CD14-positive monocyte (primary cell): Measurements from ENCODE around the gene NEK2. TPM values are rescaled to one million over a fixed set of nuclear protein-coding genes. Genes with fewer than 3 reads are reported as not detected.

ENCODE experiments used
- DNase-seq, 3 donors: peaks; one replicate each; pipeline ENCODE4 v3.0.0-alpha.2; 2011 to 2022
- H2AFZ ChIP-seq: 2 replicates; pipeline ENCODE4 v1.6.0; 2012; ENCODE audit warnings: mild to moderate bottlenecking, low read depth, low read length, inconsistent platforms; ENCODE audit not compliant: insufficient read depth, poor library complexity, severe bottlenecking
- H3K27ac ChIP-seq, 2 donors: 1 replicate in 1 of 2; 2 replicates in 1 of 2; pipeline ENCODE4 v1.5.1; 2012 to 2013; ENCODE audit warnings: low read length in 2 of 2, control low read depth in 1 of 2, inconsistent platforms in 1 of 2, low read depth in 1 of 2, mild to moderate bottlenecking in 1 of 2
- H3K27me3 ChIP-seq, 2 donors: one replicate each; pipeline versions ENCODE4 v1.6.0 to v1.6.1; 2011 to 2013; ENCODE audit warnings: low read length in 2 of 2; ENCODE audit not compliant: control insufficient read depth in 2 of 2, insufficient read depth in 2 of 2
- H3K36me3 ChIP-seq, 2 donors: replicated peaks in 1 of 2; 1 replicate in 1 of 2; 2 replicates in 1 of 2; pipeline versions ENCODE4 v1.5.1 to v1.6.1; 2012 to 2013; ENCODE audit warnings: low read length in 2 of 2, control low read depth in 1 of 2, inconsistent platforms in 1 of 2, mild to moderate bottlenecking in 1 of 2; ENCODE audit not compliant: insufficient read depth in 2 of 2, control insufficient read depth in 1 of 2
- H3K4me1 ChIP-seq, 2 donors: 1 replicate in 1 of 2; 2 replicates in 1 of 2; pipeline versions ENCODE4 v1.5.1 to v1.6.1; 2012 to 2013; ENCODE audit warnings: low read length in 2 of 2, control low read depth in 1 of 2, inconsistent platforms in 1 of 2, mild to moderate bottlenecking in 1 of 2, moderate library complexity in 1 of 2; ENCODE audit not compliant: insufficient read depth in 2 of 2, control insufficient read depth in 1 of 2
- H3K4me2 ChIP-seq: replicated peaks from 2 replicates; pipeline ENCODE3; 2012; ENCODE audit warnings: low read length, moderate library complexity, mild to moderate bottlenecking; ENCODE audit not compliant: poor library complexity, severe bottlenecking; ENCODE audit errors: extremely low read depth
- H3K4me3 ChIP-seq, 3 experiments: fragments of 200-600 bp in 1 of 3; sonication (generic) in 1 of 3; replicated peaks in 1 of 3; 1 replicate in 2 of 3; 2 replicates in 1 of 3; pipeline ENCODE4 v1.5.1; 2011 to 2013; ENCODE audit warnings: low read length in 3 of 3, mild to moderate bottlenecking in 3 of 3, control low read depth in 2 of 3, low read depth in 2 of 3, inconsistent platforms in 1 of 3, moderate library complexity in 1 of 3
- H3K79me2 ChIP-seq: 2 replicates; pipeline ENCODE4 v1.6.0; 2012; ENCODE audit warnings: mild to moderate bottlenecking, control low read depth, inconsistent platforms, low read length, moderate library complexity; ENCODE audit not compliant: insufficient read depth
- H3K9ac ChIP-seq: 2 replicates; pipeline ENCODE4 v1.6.0; 2017; ENCODE audit warnings: low read length, mild to moderate bottlenecking; ENCODE audit not compliant: insufficient read depth, poor library complexity, severe bottlenecking
- H3K9me3 ChIP-seq, 2 donors: replicated peaks in 1 of 2; 1 replicate in 1 of 2; 2 replicates in 1 of 2; pipeline versions ENCODE4 v1.5.1 to v1.6.1; 2012 to 2013; ENCODE audit warnings: low read length in 2 of 2, control low read depth in 1 of 2; ENCODE audit not compliant: control insufficient read depth in 1 of 2, insufficient read depth in 1 of 2
- H4K20me1 ChIP-seq: 2 replicates; pipeline ENCODE4 v1.6.0; 2012; ENCODE audit warnings: mild to moderate bottlenecking, low read length, control low read depth, moderate library complexity; ENCODE audit not compliant: insufficient read depth
- H3K27ac Mint-ChIP-seq, 7 donors: one replicate each; pipeline ENCODE4 v1.8.0; 2020; ENCODE audit warnings: mild to moderate bottlenecking in 7 of 7, mixed read lengths in 7 of 7, moderate library complexity in 6 of 7, inconsistent platforms in 2 of 7
- H3K27me3 Mint-ChIP-seq, 3 donors: one replicate each; pipeline ENCODE4 v1.8.0; 2021 to 2022; ENCODE audit warnings: low read depth in 3 of 3, mild to moderate bottlenecking in 3 of 3, mixed read lengths in 3 of 3, moderate library complexity in 3 of 3, inconsistent platforms in 1 of 3
- H3K36me3 Mint-ChIP-seq, 2 donors: one replicate each; pipeline ENCODE4 v1.8.0; 2020; ENCODE audit warnings: mixed read lengths in 2 of 2, inconsistent platforms in 1 of 2, mild to moderate bottlenecking in 1 of 2
- H3K4me1 Mint-ChIP-seq: one replicate; pipeline ENCODE4 v1.8.0; 2020; ENCODE audit warnings: mild to moderate bottlenecking, mixed read lengths
- H3K4me3 Mint-ChIP-seq, 2 donors: one replicate each; pipeline ENCODE4 v1.8.0; 2020; ENCODE audit warnings: mild to moderate bottlenecking in 2 of 2, mixed read lengths in 2 of 2, moderate library complexity in 1 of 2
- H3K9me3 Mint-ChIP-seq, 7 donors: one replicate each; pipeline ENCODE4 v1.8.0; 2020 to 2022; ENCODE audit warnings: mixed read lengths in 7 of 7, mild to moderate bottlenecking in 6 of 7, moderate library complexity in 6 of 7, inconsistent platforms in 2 of 7
- WGBS: methylation state at CpG from one replicate; pipeline ENCODE4 v1.1.5; 2013; ENCODE audit warnings: missing lambda C conversion rate; ENCODE audit not compliant: insufficient coverage; 5-methylcytosine and 5-hydroxymethylcytosine counted together
- intact Hi-C, 2 donors: fragments of 100-400 bp; cut with micrococcal nuclease; formaldehyde crosslinking; loops; one replicate each; pipeline versions ENCODE4 v1.15.0 to v1.15.1; 2023
- polyA plus RNA-seq, 3 donors: library from polyadenylated mRNA; depleted of rRNA in 1 of 3; unstranded in 2 of 3; stranded (reverse) in 1 of 3; fragments of 300-500 nt in 2 of 3; fragments of >200 nt in 1 of 3; fragmentation: Illumina TruSeq in 2 of 3; gene quantifications; 1 replicate in 2 of 3; 2 replicates in 1 of 3; pipeline ENCODE4 v1.2.3, GENCODE V29; 2012 to 2021
- TF ChIP-seq, protein P1 (sequence below): fragments of 200-600 bp; IDR thresholded peaks from one replicate; pipeline ENCODE4 v1.8.0; 2022; ENCODE audit warnings: antibody characterized with exemption, mild to moderate bottlenecking

Gene NEK2
- polyA plus RNA-seq, 3 donors: not detected

DNA sequence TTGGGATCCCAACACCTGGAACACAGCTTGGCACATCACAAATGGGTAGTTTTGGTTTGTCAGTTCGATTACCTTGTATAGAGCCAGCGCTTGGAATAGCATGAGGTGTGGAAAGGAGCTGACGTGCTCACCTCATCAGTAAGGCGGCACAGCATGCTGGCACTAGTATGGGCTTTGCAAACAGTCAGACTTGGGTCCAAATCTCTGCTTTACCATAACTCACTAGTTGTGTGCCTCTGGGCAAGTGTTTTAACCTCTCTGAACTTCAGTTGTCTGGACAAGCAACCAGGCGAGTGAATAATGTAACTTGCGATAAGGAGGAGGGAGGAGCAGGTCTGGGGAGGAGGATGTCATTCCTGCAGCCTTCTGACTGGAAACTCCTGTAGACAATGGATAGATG, 26.3 kb upstream of the NEK2 start:
- H3K79me2 ChIP-seq: no peaks in the 10 kb centered on the region
- H3K36me3 ChIP-seq: no peaks in the 10 kb centered on the region
- H3K9ac ChIP-seq: no peak overlapping the region
- no peak overlapping the region for H2AFZ ChIP-seq
- H3K27ac Mint-ChIP-seq: peak overlapping the region in 1 of 7 donors; percentile 12
- peak overlapping the region in 1 of 2 donors; percentile 25 for H3K4me3 Mint-ChIP-seq
- peaks cover 4 to 15% of the 10 kb centered on the region in 2 donors for H3K4me1 ChIP-seq
- no peaks in the 10 kb centered on the region for H3K27me3 ChIP-seq
- peaks cover 7 to 16% (median 8%) of the 10 kb centered on the region in 3 donors for H3K27me3 Mint-ChIP-seq
- H3K4me1 Mint-ChIP-seq: peaks cover 14% of the 10 kb centered on the region
- intact Hi-C loops: no loop called here
- WGBS: 97% methylated on average over 5 of the region's 6 CpGs
- DNase-seq: no peak
- no peak overlapping the region for H3K4me2 ChIP-seq
- H3K27ac ChIP-seq: no peak overlapping the region
- TF ChIP-seq, protein P1, sequence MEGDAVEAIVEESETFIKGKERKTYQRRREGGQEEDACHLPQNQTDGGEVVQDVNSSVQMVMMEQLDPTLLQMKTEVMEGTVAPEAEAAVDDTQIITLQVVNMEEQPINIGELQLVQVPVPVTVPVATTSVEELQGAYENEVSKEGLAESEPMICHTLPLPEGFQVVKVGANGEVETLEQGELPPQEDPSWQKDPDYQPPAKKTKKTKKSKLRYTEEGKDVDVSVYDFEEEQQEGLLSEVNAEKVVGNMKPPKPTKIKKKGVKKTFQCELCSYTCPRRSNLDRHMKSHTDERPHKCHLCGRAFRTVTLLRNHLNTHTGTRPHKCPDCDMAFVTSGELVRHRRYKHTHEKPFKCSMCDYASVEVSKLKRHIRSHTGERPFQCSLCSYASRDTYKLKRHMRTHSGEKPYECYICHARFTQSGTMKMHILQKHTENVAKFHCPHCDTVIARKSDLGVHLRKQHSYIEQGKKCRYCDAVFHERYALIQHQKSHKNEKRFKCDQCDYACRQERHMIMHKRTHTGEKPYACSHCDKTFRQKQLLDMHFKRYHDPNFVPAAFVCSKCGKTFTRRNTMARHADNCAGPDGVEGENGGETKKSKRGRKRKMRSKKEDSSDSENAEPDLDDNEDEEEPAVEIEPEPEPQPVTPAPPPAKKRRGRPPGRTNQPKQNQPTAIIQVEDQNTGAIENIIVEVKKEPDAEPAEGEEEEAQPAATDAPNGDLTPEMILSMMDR: no peak
- H3K36me3 Mint-ChIP-seq: no peaks in the 10 kb centered on the region
- no peak overlapping the region for H3K4me3 ChIP-seq
- H4K20me1 ChIP-seq: no peaks in the 10 kb centered on the region
- peaks cover 0 to 2% (median 0%) of the 10 kb centered on the region in 7 donors for H3K9me3 Mint-ChIP-seq
- H3K9me3 ChIP-seq: no peaks in the 10 kb centered on the region

- no peak overlapping the region for H3K9ac ChIP-seq
- H3K4me3 ChIP-seq: peak overlapping the region in 1 of 3 experiments; percentile 55
- no peak for DNase-seq
- no peaks in the 10 kb centered on the region for H3K79me2 ChIP-seq
- intact Hi-C loops: loop anchor here in 1 of 2 donors (2.0 kb wide), 1 partner anchor 132 kb away; the partner anchor contains the start of gene LPGAT1
- H3K4me3 Mint-ChIP-seq: peak overlapping the region in 1 of 2 donors; percentile 35
- TF ChIP-seq, protein P1: no peak
- WGBS: 89% methylated on average over 9 of the region's 16 CpGs
- no peaks in the 10 kb centered on the region for H4K20me1 ChIP-seq
- H3K4me1 ChIP-seq: peaks cover 4 to 15% of the 10 kb centered on the region in 2 donors
- peaks cover 0 to 3% of the 10 kb centered on the region in 2 donors for H3K36me3 Mint-ChIP-seq
- H3K4me2 ChIP-seq: peak overlapping the region; percentile 59
- H2AFZ ChIP-seq: peak overlapping the region; percentile 61
- no peaks in the 10 kb centered on the region for H3K36me3 ChIP-seq
- no peaks in the 10 kb centered on the region for H3K27me3 ChIP-seq
- no peak overlapping the region for H3K27ac ChIP-seq
- peaks cover 6 to 8% of the 10 kb centered on the region in 2 donors for H3K9me3 ChIP-seq
- peaks cover 16% of the 10 kb centered on the region for H3K4me1 Mint-ChIP-seq
- H3K27me3 Mint-ChIP-seq: peaks cover 6 to 16% (median 7%) of the 10 kb centered on the region in 3 donors
- H3K27ac Mint-ChIP-seq: no peak overlapping the region
- peaks cover 3 to 10% (median 7%) of the 10 kb centered on the region in 7 donors for H3K9me3 Mint-ChIP-seq
These were observed 23.6 kb upstream of the NEK2 start for GRCh38 chr1:211699059-211699458.
